HCT116 (cell line): ENCODE measurements around the gene AR. TPM values are rescaled to one million over a fixed set of nuclear protein-coding genes. Genes with fewer than 3 reads are reported as not detected.

Experiments used
- ATAC-seq: fragments of 200-7000 bp; cut with Tn5 transposase; 2 replicates; pipeline ENCODE4 v1.9.1; 2020; ENCODE audit warnings: mild to moderate bottlenecking, moderate library complexity
- BruUV-seq: library from RNA; stranded (reverse); fragments of 400-500 nt; replicated peaks from 2 replicates; lab custom pipeline; 2021; lab: Mats Ljungman, UMichigan
- CTCF ChIA-PET: fragments of 300-600 bp; sonication (Branson Sonifier 250); formaldehyde crosslinking; loops from one replicate; lab custom pipeline; 2021; ENCODE audit warnings: antibody characterized with exemption; lab: Charles Lee
- POLR2A ChIA-PET: fragments of 300-600, 350-600 bp; sonication (Branson Sonifier 250); formaldehyde crosslinking; loops from one replicate; lab custom pipeline; 2021; ENCODE audit warnings: antibody characterized with exemption; lab: Charles Lee
- RAD21 ChIA-PET, 2 experiments: fragments of 300-600 bp; sonication (Branson Sonifier 250); formaldehyde crosslinking; loops; one replicate each; lab custom pipeline; 2023; ENCODE audit warnings: low total read pairs in 2 of 2; ENCODE audit not compliant: uncharacterized antibody in 2 of 2, unreplicated experiment in 2 of 2, low non-redundant PET in 1 of 2; lab: Charles Lee
- DNase-seq: peaks from one replicate; pipeline ENCODE4 v3.0.0-alpha.2; 2010; ENCODE audit warnings: low read depth, low spot score
- H2AFZ ChIP-seq: fragments of 200-600 bp; shearing (Covaris generic), sonication (generic); 2 replicates; pipeline ENCODE4 v1.6.1; 2017; ENCODE audit warnings: low read depth, mixed run types, mixed read lengths, antibody characterized with exemption, low read length; ENCODE audit not compliant: poor library complexity, severe bottlenecking
- H3K27ac ChIP-seq: 2 replicates; pipeline ENCODE4 v1.5.1; 2012; ENCODE audit warnings: low read depth, low read length
- H3K27me3 ChIP-seq: fragments of 200-600 bp; sonication (generic); 2 replicates; pipeline ENCODE4 v1.6.1; 2016; ENCODE audit warnings: mixed run types, low read length, mixed read lengths; ENCODE audit not compliant: insufficient read depth
- H3K36me3 ChIP-seq, 2 experiments: fragments of 200-500 bp in 1 of 2; fragments of 200-600 bp in 1 of 2; sonication (Bioruptor generic) in 1 of 2; sonication (generic) in 1 of 2; 2 replicates each; pipeline versions ENCODE4 v1.5.1 to v1.6.1; 2014 to 2016; ENCODE audit warnings: low read length in 2 of 2, inconsistent platforms in 1 of 2, mixed read lengths in 1 of 2, mixed run types in 1 of 2; ENCODE audit not compliant: insufficient read depth in 2 of 2, control insufficient read depth in 1 of 2
- H3K4me1 ChIP-seq, 2 experiments: fragments of 200-600 bp in 1 of 2; sonication (generic) in 1 of 2; 2 replicates each; pipeline versions ENCODE4 v1.5.1 to v1.6.1; 2012 to 2017; ENCODE audit warnings: low read length in 2 of 2, inconsistent platforms in 1 of 2, mild to moderate bottlenecking in 1 of 2, mixed read lengths in 1 of 2, mixed run types in 1 of 2, moderate library complexity in 1 of 2; ENCODE audit not compliant: insufficient read depth in 2 of 2, control insufficient read depth in 1 of 2
- H3K4me2 ChIP-seq: fragments of 200-600 bp; sonication (generic); 2 replicates; pipeline ENCODE4 v1.6.1; 2017; ENCODE audit warnings: mixed run types, low read length, mixed read lengths
- H3K4me3 ChIP-seq, 2 experiments: fragments of 200-600 bp in 1 of 2; sonication (generic) in 1 of 2; replicated peaks in 1 of 2; 2 replicates each; pipeline ENCODE4 v1.5.1; 2011 to 2016; ENCODE audit warnings: low read length in 2 of 2, control low read depth in 1 of 2, low read depth in 1 of 2, mild to moderate bottlenecking in 1 of 2, mixed read lengths in 1 of 2, mixed run types in 1 of 2
- H3K79me2 ChIP-seq: fragments of 200-600 bp; sonication (generic); 2 replicates; pipeline ENCODE4 v1.6.1; 2017; ENCODE audit warnings: mild to moderate bottlenecking, mixed run types, low read length, moderate library complexity, mixed read lengths; ENCODE audit not compliant: insufficient read depth
- H3K9ac ChIP-seq: fragments of 200-600 bp; sonication (generic); 2 replicates; pipeline ENCODE4 v1.6.1; 2016; ENCODE audit warnings: low read length, mixed read lengths
- H3K9me2 ChIP-seq: fragments of 200-600 bp; sonication (generic), shearing (Covaris generic); 2 replicates; pipeline ENCODE4 v1.6.1; 2017; ENCODE audit warnings: mixed run types, mild to moderate bottlenecking, moderate library complexity; ENCODE audit not compliant: insufficient read depth
- H3K9me3 ChIP-seq, 2 experiments: fragments of 200-500 bp in 1 of 2; fragments of 200-600 bp in 1 of 2; sonication (Bioruptor generic) in 1 of 2; sonication (generic) in 1 of 2; 2 replicates each; pipeline ENCODE4 v1.6.1; 2014 to 2017; ENCODE audit warnings: low read length in 2 of 2, mixed read lengths in 2 of 2, inconsistent platforms in 1 of 2, low read depth in 1 of 2, mild to moderate bottlenecking in 1 of 2, mixed run types in 1 of 2, moderate library complexity in 1 of 2; ENCODE audit not compliant: control insufficient read depth in 1 of 2, insufficient read depth in 1 of 2
- H4K20me1 ChIP-seq: fragments of 200-600 bp; sonication (generic), shearing (Covaris generic); 2 replicates; pipeline ENCODE4 v1.6.1; 2017; ENCODE audit warnings: mixed run types, mild to moderate bottlenecking, moderate library complexity; ENCODE audit not compliant: insufficient read depth
- CBX3 ChIP-seq: IDR thresholded peaks from 2 replicates; pipeline ENCODE4 v1.6.1; 2012; ENCODE audit warnings: low read depth
- EGR1 ChIP-seq: IDR thresholded peaks from 2 replicates; pipeline ENCODE4 v1.6.1; 2012; ENCODE audit warnings: low read depth
- ELF1 ChIP-seq: IDR thresholded peaks from 2 replicates; pipeline ENCODE4 v1.6.1; 2012; ENCODE audit warnings: low read depth, borderline replicate concordance
- EZH2 ChIP-seq: fragments of 200-600 bp; sonication (generic); IDR thresholded peaks from 2 replicates; pipeline ENCODE4 v1.6.1; 2017; ENCODE audit warnings: antibody characterized with exemption, mixed run types
- EZH2phosphoT487 ChIP-seq: fragments of 200-600 bp; IDR thresholded peaks from 2 replicates; pipeline ENCODE4 v1.6.1; 2018; ENCODE audit warnings: antibody characterized with exemption, borderline replicate concordance
- JUND ChIP-seq: IDR thresholded peaks from 2 replicates; pipeline ENCODE4 v1.6.1; 2012
- MAX ChIP-seq: IDR thresholded peaks from 2 replicates; pipeline ENCODE4 v1.6.1; 2012
- POLR2A ChIP-seq: IDR thresholded peaks from 2 replicates; pipeline ENCODE4 v1.7.0; 2011; ENCODE audit warnings: borderline replicate concordance; ENCODE audit not compliant: insufficient read depth, insufficient read length; ENCODE audit errors: extremely low read depth
- RAD21 ChIP-seq: IDR thresholded peaks from 2 replicates; pipeline ENCODE4 v1.6.1; 2012; ENCODE audit warnings: low read depth, mild to moderate bottlenecking
- SP1 ChIP-seq: IDR thresholded peaks from 2 replicates; pipeline ENCODE4 v1.6.1; 2012; ENCODE audit warnings: low read depth
- SRF ChIP-seq: IDR thresholded peaks from 2 replicates; pipeline ENCODE4 v1.6.1; 2012; ENCODE audit warnings: low read depth
- ZFX ChIP-seq: fragments of 450-650 bp; IDR thresholded peaks from 2 replicates; pipeline ENCODE4 v1.6.1; 2017
- ZNF274 ChIP-seq: fragments of 200-500 bp; sonication (Bioruptor generic); IDR thresholded peaks from 2 replicates; pipeline ENCODE4 v1.6.1; 2014; ENCODE audit warnings: mild to moderate bottlenecking, low read depth, low read length, inconsistent platforms
- intact Hi-C: fragments of 100-400 bp; cut with micrococcal nuclease; formaldehyde crosslinking; loops from 2 replicates; pipeline ENCODE4 v1.10.0; 2022
- total RNA-seq: library from RNA; stranded (reverse); gene quantifications from one replicate; pipeline ENCODE4 v1.2.1, GENCODE V29; 2021; ENCODE audit not compliant: unreplicated experiment
- TF ChIP-seq, protein P1 (sequence below): IDR thresholded peaks from 2 replicates; pipeline ENCODE4 v1.6.1; 2012
- TF ChIP-seq, protein P2 (sequence below): IDR thresholded peaks from 2 replicates; pipeline ENCODE4 v1.6.1; 2012; ENCODE audit warnings: low read depth

The AR gene
- total RNA-seq, 1 experiment from 2014 or later: 0.02 TPM

- Histone ChIP-seq H3K4me3 (no peak overlapping the region), H3K9me2 (no peaks in the 10 kb centered on the region), H2AFZ (no peak overlapping the region), H3K4me2 (no peak overlapping the region), H3K9me3 (no peaks in the 10 kb centered on the region), H4K20me1 (no peaks in the 10 kb centered on the region)
- no peak for DNase-seq
- no peak for ATAC-seq
- TF ChIP-seq RAD21: no peak
- no peak for TF ChIP-seq EZH2phosphoT487
- TF ChIP-seq MAX: no peak
- no peak for TF ChIP-seq POLR2A
- no peak for TF ChIP-seq ZNF274
- TF ChIP-seq SRF: no peak
- TF ChIP-seq ELF1: no peak
- TF ChIP-seq JUND: no peak
- TF ChIP-seq, protein P1, sequence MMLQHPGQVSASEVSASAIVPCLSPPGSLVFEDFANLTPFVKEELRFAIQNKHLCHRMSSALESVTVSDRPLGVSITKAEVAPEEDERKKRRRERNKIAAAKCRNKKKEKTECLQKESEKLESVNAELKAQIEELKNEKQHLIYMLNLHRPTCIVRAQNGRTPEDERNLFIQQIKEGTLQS: no peak
- no peak for TF ChIP-seq CBX3
- no peak for TF ChIP-seq ZFX
- TF ChIP-seq EGR1: no peak
- no peak for TF ChIP-seq EZH2
- TF ChIP-seq, protein P2, sequence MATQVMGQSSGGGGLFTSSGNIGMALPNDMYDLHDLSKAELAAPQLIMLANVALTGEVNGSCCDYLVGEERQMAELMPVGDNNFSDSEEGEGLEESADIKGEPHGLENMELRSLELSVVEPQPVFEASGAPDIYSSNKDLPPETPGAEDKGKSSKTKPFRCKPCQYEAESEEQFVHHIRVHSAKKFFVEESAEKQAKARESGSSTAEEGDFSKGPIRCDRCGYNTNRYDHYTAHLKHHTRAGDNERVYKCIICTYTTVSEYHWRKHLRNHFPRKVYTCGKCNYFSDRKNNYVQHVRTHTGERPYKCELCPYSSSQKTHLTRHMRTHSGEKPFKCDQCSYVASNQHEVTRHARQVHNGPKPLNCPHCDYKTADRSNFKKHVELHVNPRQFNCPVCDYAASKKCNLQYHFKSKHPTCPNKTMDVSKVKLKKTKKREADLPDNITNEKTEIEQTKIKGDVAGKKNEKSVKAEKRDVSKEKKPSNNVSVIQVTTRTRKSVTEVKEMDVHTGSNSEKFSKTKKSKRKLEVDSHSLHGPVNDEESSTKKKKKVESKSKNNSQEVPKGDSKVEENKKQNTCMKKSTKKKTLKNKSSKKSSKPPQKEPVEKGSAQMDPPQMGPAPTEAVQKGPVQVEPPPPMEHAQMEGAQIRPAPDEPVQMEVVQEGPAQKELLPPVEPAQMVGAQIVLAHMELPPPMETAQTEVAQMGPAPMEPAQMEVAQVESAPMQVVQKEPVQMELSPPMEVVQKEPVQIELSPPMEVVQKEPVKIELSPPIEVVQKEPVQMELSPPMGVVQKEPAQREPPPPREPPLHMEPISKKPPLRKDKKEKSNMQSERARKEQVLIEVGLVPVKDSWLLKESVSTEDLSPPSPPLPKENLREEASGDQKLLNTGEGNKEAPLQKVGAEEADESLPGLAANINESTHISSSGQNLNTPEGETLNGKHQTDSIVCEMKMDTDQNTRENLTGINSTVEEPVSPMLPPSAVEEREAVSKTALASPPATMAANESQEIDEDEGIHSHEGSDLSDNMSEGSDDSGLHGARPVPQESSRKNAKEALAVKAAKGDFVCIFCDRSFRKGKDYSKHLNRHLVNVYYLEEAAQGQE: no peak
- TF ChIP-seq SP1: no peak
- TF ChIP-seq, all 23 proteins: peak for 0
- no TSS peak for BruUV-seq
- Histone ChIP-seq H3K79me2 (no peaks in the 10 kb centered on the region), H3K4me1 (no peaks in the 10 kb centered on the region), H3K27ac (no peak overlapping the region), H3K27me3 (no peaks in the 10 kb centered on the region), H3K36me3 (no peaks in the 10 kb centered on the region), H3K9ac (no peak overlapping the region)
- RAD21 ChIA-PET: no interaction called here
- POLR2A ChIA-PET: no interaction called here
- CTCF ChIA-PET: no interaction called here
- intact Hi-C loops: no loop called here
Observed at GRCh38 chrX:67777148-67777547, 233.3 kb downstream of the AR start.
